Breast epithelium (tissue), 3 donors: ENCODE measurements around the gene KRT85.

ENCODE experiments used
- CTCF ChIP-seq, 3 donors: fragments of 450-650 bp; IDR thresholded peaks; one replicate each; pipeline ENCODE4 v1.5.1; 2016 to 2017; ENCODE audit warnings: antibody characterized with exemption in 3 of 3, mild to moderate bottlenecking in 3 of 3, moderate library complexity in 3 of 3
- POLR2A ChIP-seq: fragments of 450-650 bp; IDR thresholded peaks from one replicate; pipeline ENCODE4 v1.6.1; 2016; ENCODE audit warnings: antibody characterized with exemption, mild to moderate bottlenecking, moderate library complexity
- POLR2AphosphoS5 ChIP-seq, 3 donors: sonication (generic); formaldehyde crosslinking; IDR thresholded peaks; one replicate each; pipeline ENCODE4 v1.6.1; 2017; ENCODE audit warnings: antibody characterized with exemption in 3 of 3

DNA sequence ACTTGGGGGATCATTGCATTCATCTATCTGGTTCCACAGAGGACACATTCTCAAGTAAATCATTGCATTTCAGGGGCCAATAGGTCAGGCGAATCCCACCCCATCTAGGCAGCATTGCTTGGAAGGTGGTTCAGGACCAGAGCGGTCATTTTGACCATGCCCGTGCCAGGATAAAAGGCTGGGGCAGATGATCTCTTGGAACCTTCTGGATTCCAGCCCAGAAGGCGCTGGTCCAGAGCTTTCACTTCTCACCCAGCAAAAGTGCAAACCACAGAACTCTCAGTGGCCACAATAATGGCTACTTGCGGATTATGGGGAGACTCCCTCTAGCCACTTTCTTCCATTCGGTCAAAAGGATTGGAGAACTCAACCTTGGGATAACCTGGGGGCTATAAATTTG, 595 bp upstream of the KRT85 start:
- TF ChIP-seq CTCF (IDR thresholded peaks at IDR 0.05) (no peak), POLR2A (no peak), POLR2AphosphoS5 (IDR thresholded peaks at IDR 0.05) (no peak)
